T-helper 2 cell treated with Interferon-gamma antibody and Interleukin-4, amounts not matched to agents 5 μg/mL and 100 μg/mL, for 36 hours (primary cell): ENCODE measurements around the gene CHTF18.

Experiments
- DNase-seq: peaks from one replicate; pipeline ENCODE4 v3.0.0; 2021; ENCODE audit warnings: low spot score
- H3K27ac Mint-ChIP-seq: one replicate; pipeline ENCODE4 v1.8.0; 2021; ENCODE audit warnings: mild to moderate bottlenecking, mixed read lengths
- H3K27me3 Mint-ChIP-seq: one replicate; pipeline ENCODE4 v1.8.0; 2021; ENCODE audit warnings: low read depth, mixed read lengths
- H3K36me3 Mint-ChIP-seq: one replicate; pipeline ENCODE4 v1.8.0; 2021; ENCODE audit warnings: low read depth, mixed read lengths
- H3K4me1 Mint-ChIP-seq: one replicate; pipeline ENCODE4 v1.8.0; 2021; ENCODE audit warnings: low read depth, mixed read lengths
- H3K4me3 Mint-ChIP-seq: one replicate; pipeline ENCODE4 v1.8.0; 2022; ENCODE audit warnings: mild to moderate bottlenecking, moderate library complexity, mixed read lengths
- H3K9me3 Mint-ChIP-seq: one replicate; pipeline ENCODE4 v1.8.0; 2021; ENCODE audit warnings: mixed read lengths

Gene CHTF18

GRCh38 chr16:776824-777223 is 11.6 kb upstream of the CHTF18 start:
- no peak overlapping the region for H3K4me3 Mint-ChIP-seq
- no peaks in the 10 kb centered on the region for H3K9me3 Mint-ChIP-seq
- DNase-seq = no peak
- no peaks in the 10 kb centered on the region for H3K36me3 Mint-ChIP-seq
- no peak overlapping the region for H3K27ac Mint-ChIP-seq
- H3K27me3 Mint-ChIP-seq = no peaks in the 10 kb centered on the region
- H3K4me1 Mint-ChIP-seq = no peaks in the 10 kb centered on the region

- DNase-seq = no peak
- Mint-ChIP-seq H3K27ac (no peak overlapping the region), H3K36me3 (no peaks in the 10 kb centered on the region), H3K27me3 (no peaks in the 10 kb centered on the region), H3K4me3 (no peak overlapping the region), H3K4me1 (no peaks in the 10 kb centered on the region), H3K9me3 (no peaks in the 10 kb centered on the region)
Measured at GRCh38 chr16:777826-778225, 10.6 kb upstream of the CHTF18 start.

- Mint-ChIP-seq H3K27ac (no peak overlapping the region), H3K4me1 (no peaks in the 10 kb centered on the region), H3K4me3 (no peak overlapping the region)
Measured at GRCh38 chr16:778447-778846, 10.0 kb upstream of the CHTF18 start.

GRCh38 chr16:778909-779527 is 9.4 kb upstream of the CHTF18 start:
- DNase-seq = no peak
- no peaks in the 10 kb centered on the region for H3K36me3 Mint-ChIP-seq
- no peaks in the 10 kb centered on the region for H3K27me3 Mint-ChIP-seq
- H3K9me3 Mint-ChIP-seq = no peaks in the 10 kb centered on the region
- H3K4me1 Mint-ChIP-seq = no peaks in the 10 kb centered on the region
- H3K27ac Mint-ChIP-seq = no peak overlapping the region
- no peak overlapping the region for H3K4me3 Mint-ChIP-seq

More at GRCh38 chr16:778447-778846, 10.0 kb upstream of the CHTF18 start:
- Mint-ChIP-seq H3K9me3 (no peaks in the 10 kb centered on the region), H3K36me3 (no peaks in the 10 kb centered on the region), H3K27me3 (no peaks in the 10 kb centered on the region)
- DNase-seq = no peak

- H3K4me1 Mint-ChIP-seq = no peaks in the 10 kb centered on the region
- no peak overlapping the region for H3K4me3 Mint-ChIP-seq
- no peak overlapping the region for H3K27ac Mint-ChIP-seq
- H3K27me3 Mint-ChIP-seq = no peaks in the 10 kb centered on the region
- no peaks in the 10 kb centered on the region for H3K9me3 Mint-ChIP-seq
- DNase-seq = no peak
- no peaks in the 10 kb centered on the region for H3K36me3 Mint-ChIP-seq
Measured at GRCh38 chr16:779561-779960, 8.9 kb upstream of the CHTF18 start.

GRCh38 chr16:780296-780695 is 8.1 kb upstream of the CHTF18 start:
- no peaks in the 10 kb centered on the region for H3K4me1 Mint-ChIP-seq
- H3K4me3 Mint-ChIP-seq = no peak overlapping the region
- H3K27ac Mint-ChIP-seq = no peak overlapping the region
- H3K36me3 Mint-ChIP-seq = peaks cover 6% of the 10 kb centered on the region
- no peaks in the 10 kb centered on the region for H3K9me3 Mint-ChIP-seq
- no peaks in the 10 kb centered on the region for H3K27me3 Mint-ChIP-seq
- DNase-seq = no peak

- Mint-ChIP-seq H3K27ac (no peak overlapping the region), H3K36me3 (peaks cover 6% of the 10 kb centered on the region), H3K4me1 (no peaks in the 10 kb centered on the region), H3K4me3 (no peak overlapping the region), H3K27me3 (no peaks in the 10 kb centered on the region), H3K9me3 (no peaks in the 10 kb centered on the region)
- no peak for DNase-seq
Measured at GRCh38 chr16:781346-782010, 6.9 kb upstream of the CHTF18 start.

GRCh38 chr16:782258-782657 is 6.2 kb upstream of the CHTF18 start:
- Mint-ChIP-seq H3K4me1 (no peaks in the 10 kb centered on the region), H3K9me3 (no peaks in the 10 kb centered on the region), H3K4me3 (no peak overlapping the region), H3K27ac (no peak overlapping the region), H3K36me3 (peaks cover 6% of the 10 kb centered on the region), H3K27me3 (no peaks in the 10 kb centered on the region)
- DNase-seq = no peak

- Mint-ChIP-seq H3K36me3 (peaks cover 6% of the 10 kb centered on the region), H3K27me3 (no peaks in the 10 kb centered on the region)
Measured at GRCh38 chr16:782766-783403, 5.5 kb upstream of the CHTF18 start.

GRCh38 chr16:783404-784161 is 4.8 kb upstream of the CHTF18 start:
- Mint-ChIP-seq H3K4me3 (no peak overlapping the region), H3K4me1 (no peaks in the 10 kb centered on the region), H3K9me3 (no peaks in the 10 kb centered on the region), H3K27me3 (no peaks in the 10 kb centered on the region), H3K27ac (no peak overlapping the region), H3K36me3 (peaks cover 6% of the 10 kb centered on the region)
- DNase-seq = no peak

More at GRCh38 chr16:782766-783403, 5.5 kb upstream of the CHTF18 start:
- Mint-ChIP-seq H3K27ac (no peak overlapping the region), H3K4me1 (no peaks in the 10 kb centered on the region), H3K4me3 (no peak overlapping the region), H3K9me3 (no peaks in the 10 kb centered on the region)
- DNase-seq = no peak

GRCh38 chr16:784431-784830 is 4.0 kb upstream of the CHTF18 start:
- DNase-seq = no peak
- Mint-ChIP-seq H3K4me3 (no peak overlapping the region), H3K27me3 (no peaks in the 10 kb centered on the region), H3K27ac (no peak overlapping the region), H3K9me3 (no peaks in the 10 kb centered on the region), H3K36me3 (peaks cover 6% of the 10 kb centered on the region), H3K4me1 (no peaks in the 10 kb centered on the region)

- H3K36me3 Mint-ChIP-seq = peaks cover 6% of the 10 kb centered on the region
- H3K27me3 Mint-ChIP-seq = no peaks in the 10 kb centered on the region
- H3K4me1 Mint-ChIP-seq = peaks cover 3% of the 10 kb centered on the region
- H3K27ac Mint-ChIP-seq = peak overlapping the region; percentile 49
- H3K4me3 Mint-ChIP-seq = peak overlapping the region; percentile 45
- no peaks in the 10 kb centered on the region for H3K9me3 Mint-ChIP-seq
- peak; percentile 61 for DNase-seq
Measured at GRCh38 chr16:785563-786535, 2.6 kb upstream of the CHTF18 start.

- H3K4me3 Mint-ChIP-seq = peak overlapping the region; percentile 89
- DNase-seq = no peak
- H3K27ac Mint-ChIP-seq = peak overlapping the region; percentile 75
- H3K4me1 Mint-ChIP-seq = peaks cover 3% of the 10 kb centered on the region
- H3K27me3 Mint-ChIP-seq = no peaks in the 10 kb centered on the region
- H3K9me3 Mint-ChIP-seq = no peaks in the 10 kb centered on the region
- peaks cover 15% of the 10 kb centered on the region for H3K36me3 Mint-ChIP-seq
Measured at GRCh38 chr16:787321-787966, 976 bp upstream of the CHTF18 start.
